Measurements from ENCODE around the gene INAFM2. TPM values are rescaled to one million over a fixed set of nuclear protein-coding genes. Genes with fewer than 3 reads are reported as not detected.
A peak's percentile ranks its signal among the peaks of the same experiment; 100 is the strongest.

Gene INAFM2
- total and polyA plus RNA-seq, 9 of the 15 experiments (the other 6 are each of a cell fraction or from before 2014, with no cell fraction given), result 11.8 to 43.1 (median 27.2) TPM

DNA sequence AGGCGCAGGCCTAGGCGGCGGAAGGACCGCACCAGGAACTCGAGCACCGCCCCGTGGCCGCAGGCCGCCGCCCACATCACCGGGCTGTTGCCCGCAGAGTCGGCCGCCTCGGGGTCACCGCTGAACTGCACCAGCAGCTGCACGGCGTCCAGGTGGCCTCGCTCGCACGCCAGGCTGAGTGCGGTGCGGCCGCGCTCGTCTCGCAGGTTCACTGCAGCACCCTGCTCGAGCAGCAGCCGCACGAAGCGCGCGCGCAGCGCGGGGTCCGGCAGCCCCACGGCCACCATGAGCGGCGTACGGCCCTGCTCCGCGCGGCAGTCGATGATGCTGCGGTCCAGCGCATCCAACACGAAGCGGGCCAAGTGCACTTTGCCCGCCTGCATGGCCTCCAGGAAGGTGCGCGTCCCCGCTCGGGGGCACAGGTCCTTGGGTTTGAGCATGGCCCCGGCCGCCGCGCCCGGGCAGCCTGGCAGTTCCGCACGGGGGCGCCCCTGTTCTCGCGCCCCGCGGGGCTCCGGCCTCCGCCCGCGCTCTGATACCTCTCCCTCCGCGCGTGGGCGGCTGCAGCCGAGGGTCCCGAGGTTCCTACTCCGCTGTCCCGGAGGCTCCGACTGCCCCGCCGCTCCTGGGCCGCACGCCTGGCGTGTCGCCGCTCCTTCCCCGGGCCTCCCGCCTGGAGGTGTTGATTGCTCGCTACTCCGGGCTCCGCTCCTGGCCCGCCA, 41.2 kb upstream of the INAFM2 start (continued):
- TF ChIP-seq EGR1 (conservative IDR thresholded peaks at IDR 0.05) (peak; percentile 86), ZNF274 (IDR thresholded peaks at IDR 0.05; ENCODE audit: borderline replicate concordance, low read depth, low read length) (no peak), ZKSCAN8 (CRISPR knock-in tag; IDR thresholded peaks at IDR 0.05) (no peak), SUPT5H (IDR thresholded peaks at IDR 0.05) (no peak), SMAD4 (CRISPR knock-in tag; conservative IDR thresholded peaks at IDR 0.05) (no peak; the same call in none of the 2 replicates), ARNT (IDR thresholded peaks at IDR 0.05) (no peak), PRMT5 (CRISPR knock-in tag; IDR thresholded peaks at IDR 0.05) (no peak), ELF1 (tag; IDR thresholded peaks at IDR 0.05) (no peak), PML (IDR thresholded peaks at IDR 0.05; ENCODE audit: low read length) (no peak), MCM3 (IDR thresholded peaks at IDR 0.05) (no peak), NFIC (IDR thresholded peaks at IDR 0.05) (no peak), FOSL1 (tag; conservative IDR thresholded peaks at IDR 0.05) (0 out of 2 replicates have a peak, but pooled peaks have one; percentile 6), ZNF347 (CRISPR knock-in tag; IDR thresholded peaks at IDR 0.05; ENCODE audit: low read depth) (no peak), SMARCB1 (IDR thresholded peaks at IDR 0.05; ENCODE audit: insufficient read length, low read depth) (no peak), BDP1 (IDR thresholded peaks at IDR 0.05; ENCODE audit: insufficient read depth, insufficient read length) (no peak), ADNP (tag; IDR thresholded peaks at IDR 0.05) (no peak), ZNF23 (CRISPR knock-in tag; IDR thresholded peaks at IDR 0.05) (no peak)
- TF ChIP-seq, protein P1, sequence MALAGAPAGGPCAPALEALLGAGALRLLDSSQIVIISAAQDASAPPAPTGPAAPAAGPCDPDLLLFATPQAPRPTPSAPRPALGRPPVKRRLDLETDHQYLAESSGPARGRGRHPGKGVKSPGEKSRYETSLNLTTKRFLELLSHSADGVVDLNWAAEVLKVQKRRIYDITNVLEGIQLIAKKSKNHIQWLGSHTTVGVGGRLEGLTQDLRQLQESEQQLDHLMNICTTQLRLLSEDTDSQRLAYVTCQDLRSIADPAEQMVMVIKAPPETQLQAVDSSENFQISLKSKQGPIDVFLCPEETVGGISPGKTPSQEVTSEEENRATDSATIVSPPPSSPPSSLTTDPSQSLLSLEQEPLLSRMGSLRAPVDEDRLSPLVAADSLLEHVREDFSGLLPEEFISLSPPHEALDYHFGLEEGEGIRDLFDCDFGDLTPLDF (CRISPR knock-in tag; IDR thresholded peaks at IDR 0.05), result peak; percentile 14; the same call in 1 of the 2 replicates
- TF ChIP-seq, protein P2, sequence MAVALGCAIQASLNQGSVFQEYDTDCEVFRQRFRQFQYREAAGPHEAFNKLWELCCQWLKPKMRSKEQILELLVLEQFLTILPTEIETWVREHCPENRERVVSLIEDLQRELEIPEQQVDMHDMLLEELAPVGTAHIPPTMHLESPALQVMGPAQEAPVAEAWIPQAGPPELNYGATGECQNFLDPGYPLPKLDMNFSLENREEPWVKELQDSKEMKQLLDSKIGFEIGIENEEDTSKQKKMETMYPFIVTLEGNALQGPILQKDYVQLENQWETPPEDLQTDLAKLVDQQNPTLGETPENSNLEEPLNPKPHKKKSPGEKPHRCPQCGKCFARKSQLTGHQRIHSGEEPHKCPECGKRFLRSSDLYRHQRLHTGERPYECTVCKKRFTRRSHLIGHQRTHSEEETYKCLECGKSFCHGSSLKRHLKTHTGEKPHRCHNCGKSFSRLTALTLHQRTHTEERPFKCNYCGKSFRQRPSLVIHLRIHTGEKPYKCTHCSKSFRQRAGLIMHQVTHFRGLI (CRISPR knock-in tag; IDR thresholded peaks at IDR 0.05), result no peak
- TF ChIP-seq, protein P3, sequence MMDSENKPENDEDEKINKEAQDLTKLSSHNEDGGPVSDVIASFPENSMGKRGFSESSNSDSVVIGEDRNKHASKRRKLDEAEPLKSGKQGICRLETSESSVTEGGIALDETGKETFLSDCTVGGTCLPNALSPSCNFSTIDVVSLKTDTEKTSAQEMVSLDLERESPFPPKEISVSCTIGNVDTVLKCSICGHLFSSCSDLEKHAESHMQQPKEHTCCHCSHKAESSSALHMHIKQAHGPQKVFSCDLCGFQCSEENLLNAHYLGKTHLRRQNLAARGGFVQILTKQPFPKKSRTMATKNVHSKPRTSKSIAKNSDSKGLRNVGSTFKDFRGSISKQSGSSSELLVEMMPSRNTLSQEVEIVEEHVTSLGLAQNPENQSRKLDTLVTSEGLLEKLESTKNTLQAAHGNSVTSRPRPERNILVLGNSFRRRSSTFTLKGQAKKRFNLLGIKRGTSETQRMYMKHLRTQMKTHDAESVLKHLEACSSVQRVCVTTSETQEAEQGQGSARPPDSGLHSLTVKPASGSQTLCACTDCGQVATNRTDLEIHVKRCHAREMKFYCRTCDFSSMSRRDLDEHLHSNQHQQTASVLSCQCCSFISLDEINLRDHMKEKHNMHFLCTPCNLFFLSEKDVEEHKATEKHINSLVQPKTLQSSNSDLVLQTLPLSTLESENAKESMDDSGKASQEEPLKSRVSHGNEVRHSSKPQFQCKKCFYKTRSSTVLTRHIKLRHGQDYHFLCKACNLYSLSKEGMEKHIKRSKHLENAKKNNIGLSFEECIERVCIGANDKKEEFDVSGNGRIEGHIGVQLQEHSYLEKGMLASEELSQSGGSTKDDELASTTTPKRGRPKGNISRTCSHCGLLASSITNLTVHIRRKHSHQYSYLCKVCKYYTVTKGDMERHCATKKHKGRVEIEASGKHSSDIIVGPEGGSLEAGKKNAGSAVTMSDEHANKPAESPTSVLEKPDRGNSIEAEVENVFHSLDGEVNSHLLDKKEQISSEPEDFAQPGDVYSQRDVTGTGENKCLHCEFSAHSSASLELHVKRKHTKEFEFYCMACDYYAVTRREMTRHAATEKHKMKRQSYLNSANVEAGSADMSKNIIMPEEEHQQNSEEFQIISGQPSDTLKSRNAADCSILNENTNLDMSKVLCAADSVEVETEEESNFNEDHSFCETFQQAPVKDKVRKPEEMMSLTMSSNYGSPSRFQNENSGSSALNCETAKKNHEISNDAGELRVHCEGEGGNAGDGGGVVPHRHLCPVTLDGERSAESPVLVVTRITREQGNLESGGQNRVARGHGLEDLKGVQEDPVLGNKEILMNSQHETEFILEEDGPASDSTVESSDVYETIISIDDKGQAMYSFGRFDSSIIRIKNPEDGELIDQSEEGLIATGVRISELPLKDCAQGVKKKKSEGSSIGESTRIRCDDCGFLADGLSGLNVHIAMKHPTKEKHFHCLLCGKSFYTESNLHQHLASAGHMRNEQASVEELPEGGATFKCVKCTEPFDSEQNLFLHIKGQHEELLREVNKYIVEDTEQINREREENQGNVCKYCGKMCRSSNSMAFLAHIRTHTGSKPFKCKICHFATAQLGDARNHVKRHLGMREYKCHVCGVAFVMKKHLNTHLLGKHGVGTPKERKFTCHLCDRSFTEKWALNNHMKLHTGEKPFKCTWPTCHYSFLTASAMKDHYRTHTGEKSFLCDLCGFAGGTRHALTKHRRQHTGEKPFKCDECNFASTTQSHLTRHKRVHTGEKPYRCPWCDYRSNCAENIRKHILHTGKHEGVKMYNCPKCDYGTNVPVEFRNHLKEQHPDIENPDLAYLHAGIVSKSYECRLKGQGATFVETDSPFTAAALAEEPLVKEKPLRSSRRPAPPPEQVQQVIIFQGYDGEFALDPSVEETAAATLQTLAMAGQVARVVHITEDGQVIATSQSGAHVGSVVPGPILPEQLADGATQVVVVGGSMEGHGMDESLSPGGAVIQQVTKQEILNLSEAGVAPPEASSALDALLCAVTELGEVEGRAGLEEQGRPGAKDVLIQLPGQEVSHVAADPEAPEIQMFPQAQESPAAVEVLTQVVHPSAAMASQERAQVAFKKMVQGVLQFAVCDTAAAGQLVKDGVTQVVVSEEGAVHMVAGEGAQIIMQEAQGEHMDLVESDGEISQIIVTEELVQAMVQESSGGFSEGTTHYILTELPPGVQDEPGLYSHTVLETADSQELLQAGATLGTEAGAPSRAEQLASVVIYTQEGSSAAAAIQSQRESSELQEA (IDR thresholded peaks at IDR 0.05; ENCODE audit: low read depth), result no peak

All from K562 (cell line).